Type B pancreatic cell (in vitro differentiated cells): ENCODE data around the gene RNF11. TPM values are rescaled to one million over a fixed set of nuclear protein-coding genes. Genes with fewer than 3 reads are reported as not detected.

Experiments
- DNase-seq: peaks from one replicate; pipeline ENCODE4 v3.0.0; 2021; ENCODE audit warnings: mixed read lengths; ENCODE audit not compliant: unreplicated experiment; ENCODE audit errors: extremely low spot score
- H3K27ac Mint-ChIP-seq: 2 replicates; pipeline ENCODE4 v1.8.0; 2021; ENCODE audit warnings: mild to moderate bottlenecking, mixed read lengths
- H3K27me3 Mint-ChIP-seq: 2 replicates; pipeline ENCODE4 v1.8.0; 2021; ENCODE audit warnings: mixed read lengths
- H3K36me3 Mint-ChIP-seq: 2 replicates; pipeline ENCODE4 v1.8.0; 2021; ENCODE audit warnings: mixed read lengths
- H3K4me1 Mint-ChIP-seq: one replicate; pipeline ENCODE4 v1.8.0; 2021; ENCODE audit warnings: mixed read lengths; ENCODE audit not compliant: unreplicated experiment
- H3K4me3 Mint-ChIP-seq: 2 replicates; pipeline ENCODE4 v1.8.0; 2021; ENCODE audit warnings: mild to moderate bottlenecking, mixed read lengths
- H3K9me3 Mint-ChIP-seq: 2 replicates; pipeline ENCODE4 v1.8.0; 2021; ENCODE audit warnings: mixed read lengths
- total RNA-seq: library from RNA; stranded (reverse); gene quantifications from 2 replicates; pipeline ENCODE4 v1.2.1, GENCODE V29; 2021; ENCODE audit warnings: low replicate concordance
- TF ChIP-seq, protein P1 (sequence below): fragments of 200-600 bp; sonication (generic); conservative IDR thresholded peaks from 2 replicates; pipeline ENCODE4 v1.5.0; 2021; ENCODE audit warnings: antibody characterized with exemption, mild to moderate bottlenecking

Gene RNF11
- total RNA-seq, 1 donor from 2014 or later: 61.8 TPM

DNA sequence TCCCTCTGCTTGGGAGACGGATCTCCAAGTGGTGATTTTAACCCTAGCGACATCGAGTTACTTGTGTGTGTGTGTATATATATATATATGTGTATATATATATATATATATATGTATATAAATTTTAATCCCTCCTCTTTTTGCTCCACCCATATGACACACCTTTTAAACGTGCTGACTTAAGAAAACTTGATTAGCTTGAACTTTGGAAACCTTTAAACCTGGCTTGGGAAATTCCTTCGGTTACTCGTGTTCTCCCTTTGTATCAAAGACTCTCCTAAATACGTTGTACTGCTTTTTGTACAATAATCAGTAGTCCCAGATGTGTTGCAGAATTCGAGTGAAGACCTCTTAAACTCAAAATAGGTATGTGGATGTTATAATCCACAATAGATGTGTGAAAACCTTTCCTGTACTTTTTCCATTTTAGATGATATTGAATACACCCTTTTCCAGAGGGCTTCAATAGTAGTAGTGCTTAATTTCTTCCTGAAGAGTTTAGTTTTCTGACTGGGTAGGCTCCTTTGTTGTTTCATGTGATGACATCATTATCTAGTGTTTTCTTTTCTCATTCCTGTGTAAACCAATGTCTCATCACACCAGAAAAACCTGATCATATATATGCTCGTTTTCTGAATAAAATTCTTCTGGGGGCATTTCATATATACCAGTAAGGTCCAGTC is 1.4 kb downstream of the RNF11 start:
- Mint-ChIP-seq H3K4me1 (peaks cover 35% of the 10 kb centered on the region), H3K9me3 (no peaks in the 10 kb centered on the region), H3K27me3 (no peaks in the 10 kb centered on the region), H3K27ac (no peak overlapping the region), H3K4me3 (no peak overlapping the region), H3K36me3 (no peaks in the 10 kb centered on the region)
- DNase-seq: no peak
- TF ChIP-seq, protein P1, sequence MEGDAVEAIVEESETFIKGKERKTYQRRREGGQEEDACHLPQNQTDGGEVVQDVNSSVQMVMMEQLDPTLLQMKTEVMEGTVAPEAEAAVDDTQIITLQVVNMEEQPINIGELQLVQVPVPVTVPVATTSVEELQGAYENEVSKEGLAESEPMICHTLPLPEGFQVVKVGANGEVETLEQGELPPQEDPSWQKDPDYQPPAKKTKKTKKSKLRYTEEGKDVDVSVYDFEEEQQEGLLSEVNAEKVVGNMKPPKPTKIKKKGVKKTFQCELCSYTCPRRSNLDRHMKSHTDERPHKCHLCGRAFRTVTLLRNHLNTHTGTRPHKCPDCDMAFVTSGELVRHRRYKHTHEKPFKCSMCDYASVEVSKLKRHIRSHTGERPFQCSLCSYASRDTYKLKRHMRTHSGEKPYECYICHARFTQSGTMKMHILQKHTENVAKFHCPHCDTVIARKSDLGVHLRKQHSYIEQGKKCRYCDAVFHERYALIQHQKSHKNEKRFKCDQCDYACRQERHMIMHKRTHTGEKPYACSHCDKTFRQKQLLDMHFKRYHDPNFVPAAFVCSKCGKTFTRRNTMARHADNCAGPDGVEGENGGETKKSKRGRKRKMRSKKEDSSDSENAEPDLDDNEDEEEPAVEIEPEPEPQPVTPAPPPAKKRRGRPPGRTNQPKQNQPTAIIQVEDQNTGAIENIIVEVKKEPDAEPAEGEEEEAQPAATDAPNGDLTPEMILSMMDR: no peak

DNA sequence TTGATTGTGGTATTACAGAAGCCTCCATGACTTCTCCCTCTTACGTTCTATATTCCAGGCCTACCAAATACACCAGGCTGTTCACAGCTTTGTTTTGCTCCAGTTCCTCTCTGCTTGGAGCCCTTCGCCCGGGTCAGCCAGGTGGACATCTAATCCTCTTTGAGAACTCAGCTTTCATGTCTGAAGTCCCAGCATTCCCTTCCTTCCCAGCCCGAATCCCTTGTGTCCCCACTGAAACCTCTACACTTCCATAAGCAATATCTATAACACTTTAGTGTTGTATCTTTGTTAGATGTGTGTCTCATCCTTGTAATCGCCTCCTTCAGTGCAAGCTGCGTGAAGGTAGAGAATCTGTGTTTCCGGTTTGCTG is 1.9 kb downstream of the RNF11 start:
- no peak overlapping the region for H3K4me3 Mint-ChIP-seq
- H3K27ac Mint-ChIP-seq: no peak overlapping the region
- H3K27me3 Mint-ChIP-seq: no peaks in the 10 kb centered on the region
- peaks cover 2% of the 10 kb centered on the region for H3K36me3 Mint-ChIP-seq
- no peaks in the 10 kb centered on the region for H3K9me3 Mint-ChIP-seq
- H3K4me1 Mint-ChIP-seq: peaks cover 38% of the 10 kb centered on the region
- TF ChIP-seq, protein P1: no peak
- DNase-seq: no peak

DNA sequence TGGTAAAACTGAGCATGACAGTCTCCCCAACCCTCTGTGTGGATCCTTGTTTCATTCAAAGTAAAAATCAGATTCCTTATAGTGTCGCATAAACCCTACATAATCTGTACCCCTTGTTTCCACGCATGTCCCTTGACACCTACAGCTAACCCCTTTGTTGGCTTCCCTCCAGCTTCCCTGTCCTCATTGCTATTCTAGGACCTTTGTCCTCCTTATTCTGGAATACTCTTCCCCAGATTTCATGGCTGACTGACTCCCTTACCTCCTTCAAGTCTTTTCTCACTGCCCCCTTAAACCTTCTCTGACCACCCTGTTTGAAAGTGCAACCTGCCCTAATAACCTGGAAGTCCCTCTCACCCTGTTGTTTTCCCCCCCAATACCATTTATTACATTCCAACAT is 4.0 kb downstream of the RNF11 start:
- Mint-ChIP-seq H3K27me3 (no peaks in the 10 kb centered on the region), H3K36me3 (peaks cover 9% of the 10 kb centered on the region), H3K4me1 (peaks cover 40% of the 10 kb centered on the region), H3K4me3 (peak overlapping the region; percentile 72), H3K9me3 (peaks cover 4% of the 10 kb centered on the region), H3K27ac (peak overlapping the region; percentile 30)
- TF ChIP-seq, protein P1: no peak
- DNase-seq: no peak

DNA sequence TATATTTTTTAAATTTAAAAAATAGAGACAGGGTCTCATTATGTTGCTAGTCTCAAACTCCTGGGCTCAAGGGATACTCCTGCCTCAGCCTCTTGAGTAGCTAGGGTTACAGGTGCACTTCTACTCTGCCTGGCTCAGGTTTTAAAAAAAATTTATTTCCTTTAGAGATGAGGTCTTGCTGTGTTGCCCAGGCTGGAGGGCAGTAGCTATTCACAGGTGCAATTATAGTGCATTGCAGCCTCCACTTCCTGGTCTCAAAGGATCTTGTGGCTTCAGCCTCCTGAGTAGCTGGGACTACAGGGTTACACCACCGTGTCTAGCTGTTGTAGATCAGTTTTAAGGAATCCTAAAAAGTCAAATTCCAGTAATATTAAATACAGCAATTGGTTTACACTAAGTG is 5.0 kb downstream of the RNF11 start:
- Mint-ChIP-seq H3K4me1 (peaks cover 35% of the 10 kb centered on the region), H3K27me3 (no peaks in the 10 kb centered on the region), H3K9me3 (peaks cover 4% of the 10 kb centered on the region), H3K4me3 (no peak overlapping the region), H3K27ac (peak overlapping the region; percentile 29), H3K36me3 (peaks cover 9% of the 10 kb centered on the region)
- DNase-seq: no peak
- TF ChIP-seq, protein P1: no peak

DNA sequence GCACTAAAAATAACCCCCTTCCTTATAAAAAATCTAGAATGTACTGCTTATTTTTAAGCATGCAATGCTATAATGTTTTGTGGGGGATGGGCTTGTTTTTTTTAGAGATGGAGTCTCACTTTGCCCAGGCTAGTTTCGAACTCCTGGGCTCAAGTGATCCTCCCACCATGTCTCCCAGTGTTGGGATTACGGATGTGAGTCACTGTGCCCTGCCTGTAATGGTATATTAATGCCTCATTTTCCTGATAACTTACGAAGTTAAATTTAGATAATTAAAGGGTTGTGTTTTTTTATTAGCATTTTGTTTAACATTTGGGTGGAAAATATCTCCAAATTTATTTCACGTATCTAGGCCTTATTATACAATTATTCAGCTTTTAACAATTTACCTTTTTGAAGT is 6.5 kb downstream of the RNF11 start:
- no peak overlapping the region for H3K27ac Mint-ChIP-seq
- H3K4me1 Mint-ChIP-seq: peaks cover 42% of the 10 kb centered on the region
- peaks cover 9% of the 10 kb centered on the region for H3K36me3 Mint-ChIP-seq
- no peak for DNase-seq
- H3K4me3 Mint-ChIP-seq: no peak overlapping the region
- peaks cover 4% of the 10 kb centered on the region for H3K9me3 Mint-ChIP-seq
- H3K27me3 Mint-ChIP-seq: no peaks in the 10 kb centered on the region
- TF ChIP-seq, protein P1: no peak
